WTC11 (cell line): ENCODE results near the gene ZNF280D. TPM values are rescaled to one million over a fixed set of nuclear protein-coding genes. Genes with fewer than 3 reads are reported as not detected.

ENCODE experiments used
- ATAC-seq: fragments of 200-7000 bp; cut with Tn5 transposase; 2 replicates; pipeline ENCODE4 v1.10.0; 2021; ENCODE audit warnings: mild to moderate bottlenecking, moderate library complexity
- CTCF ChIA-PET: fragments of 300-600 bp; sonication (Branson Sonifier 250); formaldehyde crosslinking; loops from one replicate; lab custom pipeline; 2021; ENCODE audit warnings: antibody characterized with exemption; lab: Charles Lee
- POLR2A ChIA-PET: fragments of 350-600 bp; sonication (Branson Sonifier 250); formaldehyde crosslinking; loops from one replicate; lab custom pipeline; 2021; ENCODE audit warnings: antibody characterized with exemption; lab: Charles Lee
- DNase-seq: peaks from one replicate; pipeline ENCODE4 v3.0.0; 2021; ENCODE audit warnings: low spot score
- H3K27ac Mint-ChIP-seq: 2 replicates; pipeline ENCODE4 v1.8.0; 2021; ENCODE audit warnings: mixed read lengths
- H3K27me3 Mint-ChIP-seq: 2 replicates; pipeline ENCODE4 v1.8.0; 2021; ENCODE audit warnings: low read depth, mild to moderate bottlenecking, moderate library complexity, mixed read lengths
- H3K36me3 Mint-ChIP-seq: 2 replicates; pipeline ENCODE4 v1.8.0; 2021; ENCODE audit warnings: mixed read lengths
- H3K4me1 Mint-ChIP-seq: 2 replicates; pipeline ENCODE4 v1.8.0; 2022; ENCODE audit warnings: mixed read lengths
- H3K4me3 Mint-ChIP-seq: 2 replicates; pipeline ENCODE4 v1.8.0; 2021; ENCODE audit warnings: mild to moderate bottlenecking, moderate library complexity, mixed read lengths
- H3K9me3 Mint-ChIP-seq: 2 replicates; pipeline ENCODE4 v1.8.0; 2021; ENCODE audit warnings: mixed read lengths
- CBFB ChIP-seq: sonication (generic); formaldehyde crosslinking; IDR thresholded peaks from 2 replicates; pipeline ENCODE4 v1.8.1; 2022; ENCODE audit warnings: mild to moderate bottlenecking, low read depth, missing genetic modification reagents
- ELF4 ChIP-seq: sonication (generic); formaldehyde crosslinking; IDR thresholded peaks from 2 replicates; pipeline ENCODE4 v1.8.1; 2022; ENCODE audit warnings: low read depth, mild to moderate bottlenecking, moderate library complexity, missing genetic modification reagents
- ETV6 ChIP-seq: sonication (generic); formaldehyde crosslinking; IDR thresholded peaks from 2 replicates; pipeline ENCODE4 v1.8.1; 2022; ENCODE audit warnings: mild to moderate bottlenecking, missing genetic modification reagents
- FOXK1 ChIP-seq: sonication (generic); formaldehyde crosslinking; IDR thresholded peaks from 2 replicates; pipeline ENCODE4 v1.8.0; 2022; ENCODE audit warnings: mild to moderate bottlenecking, moderate library complexity, missing genetic modification reagents
- GTF2I ChIP-seq: fragments of 250-450 bp; sonication (Bioruptor Pico); conservative IDR thresholded peaks from 2 replicates; pipeline ENCODE4 v1.4.0; 2021; ENCODE audit warnings: mild to moderate bottlenecking
- IRF2 ChIP-seq: sonication (generic); formaldehyde crosslinking; IDR thresholded peaks from 2 replicates; pipeline ENCODE4 v1.8.0; 2022; ENCODE audit warnings: low read depth, missing genetic modification reagents, borderline replicate concordance
- OVOL2 ChIP-seq: fragments of 250-450 bp; sonication (Bioruptor Pico); IDR thresholded peaks from 2 replicates; pipeline ENCODE4 v1.9.0; 2021; ENCODE audit warnings: mild to moderate bottlenecking, borderline replicate concordance
- RORB ChIP-seq: fragments of 250-450 bp; sonication (Bioruptor Pico); IDR thresholded peaks from 2 replicates; pipeline ENCODE4 v1.9.0; 2021; ENCODE audit warnings: mild to moderate bottlenecking
- ZBTB21 ChIP-seq: sonication (generic); formaldehyde crosslinking; IDR thresholded peaks from 2 replicates; pipeline ENCODE4 v1.8.1; 2023; ENCODE audit warnings: mild to moderate bottlenecking, missing genetic modification reagents, borderline replicate concordance
- ZNF219 ChIP-seq: sonication (generic); formaldehyde crosslinking; IDR thresholded peaks from 2 replicates; pipeline ENCODE4 v1.8.0; 2023; ENCODE audit warnings: missing genetic modification reagents, mild to moderate bottlenecking, borderline replicate concordance
- total RNA-seq: library from RNA; stranded (reverse); gene quantifications from 3 replicates; pipeline ENCODE4 v1.2.3, GENCODE V29; 2021
- TF ChIP-seq, protein P1 (sequence below): sonication (generic); formaldehyde crosslinking; IDR thresholded peaks from 2 replicates; pipeline ENCODE4 v1.8.1; 2023; ENCODE audit warnings: mild to moderate bottlenecking, missing genetic modification reagents, borderline replicate concordance
- TF ChIP-seq, protein P2 (sequence below): fragments of 250-450 bp; sonication (Bioruptor Pico); IDR thresholded peaks from 2 replicates; pipeline ENCODE4 v1.9.0; 2021; ENCODE audit warnings: moderate library complexity, mild to moderate bottlenecking, inconsistent platforms, borderline replicate concordance
- TF ChIP-seq, protein P3 (sequence below): sonication (generic); formaldehyde crosslinking; IDR thresholded peaks from 2 replicates; pipeline ENCODE4 v1.8.1; 2022; ENCODE audit warnings: low read depth, mild to moderate bottlenecking, moderate library complexity, missing genetic modification reagents, borderline replicate concordance
- TF ChIP-seq, protein P4 (sequence below): fragments of 250-450 bp; sonication (Bioruptor Pico); conservative IDR thresholded peaks from 2 replicates; pipeline ENCODE4 v1.9.0; 2021; ENCODE audit warnings: mild to moderate bottlenecking

The ZNF280D gene
- total RNA-seq, 1 experiment from 2014 or later: 25.7 TPM

DNA sequence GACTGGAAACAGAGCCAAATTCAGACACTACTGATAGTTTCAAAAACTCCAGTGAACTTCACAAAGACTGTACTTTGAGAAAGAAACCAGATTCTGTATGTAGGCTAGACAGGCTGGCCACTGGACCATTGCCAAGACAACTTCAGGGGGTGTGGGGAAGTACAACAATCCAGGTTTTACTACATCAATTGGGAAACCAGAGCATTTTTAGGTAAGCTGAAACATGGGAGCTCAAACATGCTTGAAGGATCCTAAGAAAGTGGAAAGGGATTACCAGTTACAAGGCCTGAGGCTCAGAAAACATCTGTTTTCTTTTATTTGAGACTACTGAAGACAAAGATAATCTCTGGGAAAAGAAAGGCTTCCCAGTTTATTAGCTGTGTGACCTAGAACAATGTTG, 26.9 kb upstream of the ZNF280D start:
- Mint-ChIP-seq H3K9me3 (no peaks in the 10 kb centered on the region), H3K27ac (no peak overlapping the region)
- ATAC-seq: no peak

DNA sequence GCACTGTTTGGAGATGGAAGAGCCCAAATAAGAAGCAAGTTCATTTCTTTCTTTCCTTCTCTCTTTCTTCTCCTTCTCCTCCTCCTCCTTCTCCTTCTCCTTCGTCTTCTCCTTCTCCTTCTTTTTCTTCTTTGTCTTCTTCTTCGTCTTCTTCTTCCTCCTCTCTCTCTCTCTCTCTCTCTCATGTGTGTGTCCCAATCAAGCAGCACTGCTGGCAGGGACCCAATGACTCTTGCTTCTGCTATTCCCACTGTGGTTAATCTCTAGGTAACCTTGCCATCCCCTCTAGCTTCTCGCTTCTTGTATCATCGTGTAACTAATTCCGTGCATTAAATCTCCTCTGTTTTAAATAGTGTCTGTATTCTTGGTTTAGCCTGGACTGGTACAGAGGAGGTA, 26.1 kb upstream of the ZNF280D start:
- peaks cover 2% of the 10 kb centered on the region for H3K4me1 Mint-ChIP-seq
- no peak for DNase-seq
- no peak for TF ChIP-seq ZBTB21
- TF ChIP-seq ELF4 (CRISPR knock-in tag): no peak
- no peak for TF ChIP-seq IRF2 (CRISPR knock-in tag)
- TF ChIP-seq, protein P1, sequence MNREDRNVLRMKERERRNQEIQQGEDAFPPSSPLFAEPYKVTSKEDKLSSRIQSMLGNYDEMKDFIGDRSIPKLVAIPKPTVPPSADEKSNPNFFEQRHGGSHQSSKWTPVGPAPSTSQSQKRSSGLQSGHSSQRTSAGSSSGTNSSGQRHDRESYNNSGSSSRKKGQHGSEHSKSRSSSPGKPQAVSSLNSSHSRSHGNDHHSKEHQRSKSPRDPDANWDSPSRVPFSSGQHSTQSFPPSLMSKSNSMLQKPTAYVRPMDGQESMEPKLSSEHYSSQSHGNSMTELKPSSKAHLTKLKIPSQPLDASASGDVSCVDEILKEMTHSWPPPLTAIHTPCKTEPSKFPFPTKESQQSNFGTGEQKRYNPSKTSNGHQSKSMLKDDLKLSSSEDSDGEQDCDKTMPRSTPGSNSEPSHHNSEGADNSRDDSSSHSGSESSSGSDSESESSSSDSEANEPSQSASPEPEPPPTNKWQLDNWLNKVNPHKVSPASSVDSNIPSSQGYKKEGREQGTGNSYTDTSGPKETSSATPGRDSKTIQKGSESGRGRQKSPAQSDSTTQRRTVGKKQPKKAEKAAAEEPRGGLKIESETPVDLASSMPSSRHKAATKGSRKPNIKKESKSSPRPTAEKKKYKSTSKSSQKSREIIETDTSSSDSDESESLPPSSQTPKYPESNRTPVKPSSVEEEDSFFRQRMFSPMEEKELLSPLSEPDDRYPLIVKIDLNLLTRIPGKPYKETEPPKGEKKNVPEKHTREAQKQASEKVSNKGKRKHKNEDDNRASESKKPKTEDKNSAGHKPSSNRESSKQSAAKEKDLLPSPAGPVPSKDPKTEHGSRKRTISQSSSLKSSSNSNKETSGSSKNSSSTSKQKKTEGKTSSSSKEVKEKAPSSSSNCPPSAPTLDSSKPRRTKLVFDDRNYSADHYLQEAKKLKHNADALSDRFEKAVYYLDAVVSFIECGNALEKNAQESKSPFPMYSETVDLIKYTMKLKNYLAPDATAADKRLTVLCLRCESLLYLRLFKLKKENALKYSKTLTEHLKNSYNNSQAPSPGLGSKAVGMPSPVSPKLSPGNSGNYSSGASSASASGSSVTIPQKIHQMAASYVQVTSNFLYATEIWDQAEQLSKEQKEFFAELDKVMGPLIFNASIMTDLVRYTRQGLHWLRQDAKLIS (CRISPR knock-in tag): no peak
- no peak for TF ChIP-seq RORB (CRISPR knock-in tag)
- no peak for TF ChIP-seq ETV6 (CRISPR knock-in tag)
- TF ChIP-seq, protein P2, sequence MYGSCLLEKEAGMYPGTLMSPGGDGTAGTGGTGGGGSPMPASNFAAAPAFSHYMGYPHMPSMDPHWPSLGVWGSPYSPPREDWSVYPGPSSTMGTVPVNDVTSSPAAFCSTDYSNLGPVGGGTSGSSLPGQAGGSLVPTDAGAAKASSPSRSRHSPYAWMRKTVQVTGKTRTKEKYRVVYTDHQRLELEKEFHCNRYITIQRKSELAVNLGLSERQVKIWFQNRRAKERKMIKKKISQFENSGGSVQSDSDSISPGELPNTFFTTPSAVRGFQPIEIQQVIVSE (CRISPR knock-in tag): no peak
- TF ChIP-seq GTF2I (CRISPR knock-in tag): no peak
- TF ChIP-seq CBFB: no peak
- no peak for TF ChIP-seq FOXK1
- no peak for TF ChIP-seq OVOL2
- TF ChIP-seq, protein P3, sequence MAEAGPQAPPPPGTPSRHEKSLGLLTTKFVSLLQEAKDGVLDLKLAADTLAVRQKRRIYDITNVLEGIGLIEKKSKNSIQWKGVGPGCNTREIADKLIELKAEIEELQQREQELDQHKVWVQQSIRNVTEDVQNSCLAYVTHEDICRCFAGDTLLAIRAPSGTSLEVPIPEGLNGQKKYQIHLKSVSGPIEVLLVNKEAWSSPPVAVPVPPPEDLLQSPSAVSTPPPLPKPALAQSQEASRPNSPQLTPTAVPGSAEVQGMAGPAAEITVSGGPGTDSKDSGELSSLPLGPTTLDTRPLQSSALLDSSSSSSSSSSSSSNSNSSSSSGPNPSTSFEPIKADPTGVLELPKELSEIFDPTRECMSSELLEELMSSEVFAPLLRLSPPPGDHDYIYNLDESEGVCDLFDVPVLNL (CRISPR knock-in tag): no peak
- TF ChIP-seq, protein P4, sequence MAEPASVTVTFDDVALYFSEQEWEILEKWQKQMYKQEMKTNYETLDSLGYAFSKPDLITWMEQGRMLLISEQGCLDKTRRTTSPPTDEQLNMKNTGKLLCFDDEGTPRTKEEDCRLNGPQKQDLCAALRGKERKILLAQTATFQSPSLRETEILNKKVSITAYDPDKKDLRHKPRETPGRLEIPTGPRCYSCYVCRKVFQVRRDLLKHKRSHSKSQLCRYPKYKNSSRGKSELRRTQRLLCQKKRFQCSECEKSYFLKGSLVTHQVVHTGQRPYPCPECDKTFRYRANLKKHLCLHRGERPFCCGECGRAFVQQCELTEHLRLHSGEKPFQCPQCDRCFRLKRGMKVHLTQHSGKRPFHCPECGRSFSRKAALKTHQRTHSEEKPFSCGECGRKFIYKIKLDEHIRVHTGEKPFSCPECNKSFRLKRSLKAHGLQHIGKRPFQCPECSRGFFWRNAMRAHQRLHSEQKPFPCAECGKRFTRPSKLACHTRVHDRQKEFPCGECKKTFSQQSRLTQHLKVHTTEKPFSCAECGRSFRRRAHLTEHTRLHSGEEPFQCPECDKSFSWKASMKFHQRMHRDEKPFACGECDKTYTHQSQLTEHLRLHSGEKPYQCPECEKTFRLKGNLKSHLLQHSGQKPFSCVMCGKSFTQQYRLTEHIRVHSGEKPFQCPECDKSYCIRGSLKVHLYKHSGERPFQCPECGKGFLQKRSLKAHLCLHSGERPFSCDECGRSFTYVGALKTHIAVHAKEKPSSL (CRISPR knock-in tag): no peak
- TF ChIP-seq, all 79 proteins: peak for 0
- CTCF ChIA-PET: interaction anchor here (1.3 kb wide), 1 partner anchor 19 kb away, joined by 5 read pairs; no protein-coding TSS in a partner anchor
- POLR2A ChIA-PET: no interaction called here
- H3K4me3 Mint-ChIP-seq: no peak overlapping the region
- H3K9me3 Mint-ChIP-seq: no peaks in the 10 kb centered on the region
- H3K27me3 Mint-ChIP-seq: no peaks in the 10 kb centered on the region; the same call in 1 of the 2 replicates
- no peak for ATAC-seq
- H3K36me3 Mint-ChIP-seq: no peaks in the 10 kb centered on the region
- no peak overlapping the region for H3K27ac Mint-ChIP-seq

More for the DNA sequence above, 26.9 kb upstream of the ZNF280D start:
- POLR2A ChIA-PET: no interaction called here
- H3K4me1 Mint-ChIP-seq: peaks cover 2% of the 10 kb centered on the region
- no peak overlapping the region for H3K4me3 Mint-ChIP-seq
- CTCF ChIA-PET: interaction anchor here (1.3 kb wide), 1 partner anchor 20 kb away, joined by 5 read pairs; no protein-coding TSS in a partner anchor
- no peak for DNase-seq
- TF ChIP-seq ZNF219 (CRISPR knock-in tag): no peak
- H3K27me3 Mint-ChIP-seq: no peaks in the 10 kb centered on the region; the same call in 1 of the 2 replicates
- no peaks in the 10 kb centered on the region for H3K36me3 Mint-ChIP-seq
